ENCODE data around the gene GABPB2. TPM values are rescaled to one million over a fixed set of nuclear protein-coding genes. Genes with fewer than 3 reads are reported as not detected.
A peak's percentile ranks its signal among the peaks of the same experiment; 100 is the strongest.

Gene GABPB2
- 6.4 and 6.9 TPM in 2 replicates for total RNA-seq (2014; rRNA removed)
- percentile 47 among the genes with signal in this experiment for Bru-seq, nascent RNA
- BruChase-seq, experiment 1, labeled RNA remaining after a 6-hour chase: percentile 59 among the genes with signal in this experiment
- BruChase-seq, experiment 2, labeled RNA remaining after a 2-hour chase: percentile 56 among the genes with signal in this experiment
- long read RNA-seq, full-length matches to known transcripts: 1 of 8 reads
- long read RNA-seq, partial matches to known transcripts: 1 of 8 reads
- long read RNA-seq, other reads (novel, unspliced or antisense): 6 of 8 reads

DNA sequence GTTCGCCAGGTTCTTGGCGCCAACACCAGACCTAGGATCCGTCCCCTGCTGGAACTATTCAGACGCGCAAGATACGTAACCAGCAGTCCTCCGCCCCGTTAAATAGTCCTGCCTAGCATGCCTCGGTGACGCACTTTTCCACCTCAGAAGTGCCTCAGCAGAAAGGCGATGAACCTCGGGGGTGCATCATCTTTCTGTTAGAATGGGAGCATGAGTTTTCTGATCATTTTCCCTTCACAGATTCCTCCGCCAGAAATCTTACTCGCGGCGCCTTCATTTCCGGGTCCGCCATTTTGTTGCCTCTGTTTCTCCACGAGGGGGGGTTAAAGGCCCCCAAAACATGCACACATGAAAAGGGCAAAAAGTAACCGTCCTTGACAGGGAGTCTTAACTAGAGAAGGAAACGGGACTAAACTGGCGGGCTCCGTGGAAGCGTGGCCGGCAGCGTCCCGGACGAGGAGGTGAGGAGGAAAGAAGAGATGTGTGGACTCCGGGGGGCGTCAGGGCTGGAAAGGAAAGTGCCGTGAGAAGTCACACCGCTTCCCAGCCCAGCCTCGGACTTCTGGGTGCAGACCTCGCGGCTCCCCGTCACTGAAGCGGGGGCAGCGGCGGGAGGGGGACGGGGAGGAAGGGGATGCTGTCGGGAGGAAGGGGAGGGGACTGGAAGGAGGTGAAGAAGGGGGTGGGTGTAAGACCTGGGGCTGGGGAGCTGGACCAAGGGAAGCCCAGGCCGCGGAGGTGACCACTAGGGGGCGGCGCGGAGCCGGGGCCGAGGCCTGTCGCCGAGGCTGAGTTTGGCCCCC is at the start of gene GABPB2:
Gene GABPB2 (plus strand): TSS at position 288 of the 803 bp plus-strand sequence. CDS start 17,429 bp downstream, outside the sequence.
- intact Hi-C loops (cut with micrococcal nuclease): loop anchor here (1.0 kb wide), 1 partner anchor 10 kb away; the partner anchor contains the start of gene MLLT11
- DNase-seq (peak; percentile 91), ATAC-seq (peak; percentile 93)
- Histone ChIP-seq H3K27ac (ENCODE audit: low read length) (peak within 1 kb of the TSS; percentile 86), H3K4me3 (ENCODE audit: low read length) (peak within 1 kb of the TSS; percentile 88), H3K27me3 (ENCODE audit: low read length) (no peaks in the 10 kb centered on the region), H3F3A (ENCODE audit: low read length, unreplicated experiment) (peaks cover 16% of the 10 kb centered on the region), H3K9me3 (ENCODE audit: low read length) (no peaks in the 10 kb centered on the region), H2AFZ (ENCODE audit: low read length) (peak within 1 kb of the TSS; percentile 99), H3K4me1 (ENCODE audit: insufficient read depth, low read length) (peaks cover 14% of the 10 kb centered on the region), H3K79me2 (ENCODE audit: low read length) (peaks cover 12% of the 10 kb centered on the region), H3K9ac (ENCODE audit: low read length) (peak within 1 kb of the TSS; percentile 94), H3K9me2 (replicated peaks; ENCODE audit: low read length) (no peaks in the 10 kb centered on the region), H3K4me2 (ENCODE audit: low read length) (peak within 1 kb of the TSS; percentile 95), H4K20me1 (ENCODE audit: low read length) (no peaks in the 10 kb centered on the region), H3K36me3 (ENCODE audit: low read depth, low read length) (no peaks in the 10 kb centered on the region)
- BruUV-seq (replicated peaks): TSS peak; percentile 80
- ChIA-PET POLR2A (ENCODE audit: unreplicated experiment) (interaction anchor here (0.5 to 1.0 kb wide), 2 partner anchors 64 to 119 kb away, joined by 3 to 4 read pairs; partner anchors contain the start of genes MINDY1 and VPS72), CTCF (interaction anchor here (1.0 kb wide), 3 partner anchors 13 to 29 kb away, joined by 3 to 5 read pairs (median 5); no protein-coding TSS in a partner anchor)
- TF ChIP-seq EZH2 (IDR thresholded peaks at IDR 0.05; ENCODE audit: low read length, unreplicated experiment) (no peak), EZH2phosphoT487 (IDR thresholded peaks at IDR 0.05; ENCODE audit: borderline replicate concordance, low read length) (no peak)
- TF ChIP-seq, protein P1, sequence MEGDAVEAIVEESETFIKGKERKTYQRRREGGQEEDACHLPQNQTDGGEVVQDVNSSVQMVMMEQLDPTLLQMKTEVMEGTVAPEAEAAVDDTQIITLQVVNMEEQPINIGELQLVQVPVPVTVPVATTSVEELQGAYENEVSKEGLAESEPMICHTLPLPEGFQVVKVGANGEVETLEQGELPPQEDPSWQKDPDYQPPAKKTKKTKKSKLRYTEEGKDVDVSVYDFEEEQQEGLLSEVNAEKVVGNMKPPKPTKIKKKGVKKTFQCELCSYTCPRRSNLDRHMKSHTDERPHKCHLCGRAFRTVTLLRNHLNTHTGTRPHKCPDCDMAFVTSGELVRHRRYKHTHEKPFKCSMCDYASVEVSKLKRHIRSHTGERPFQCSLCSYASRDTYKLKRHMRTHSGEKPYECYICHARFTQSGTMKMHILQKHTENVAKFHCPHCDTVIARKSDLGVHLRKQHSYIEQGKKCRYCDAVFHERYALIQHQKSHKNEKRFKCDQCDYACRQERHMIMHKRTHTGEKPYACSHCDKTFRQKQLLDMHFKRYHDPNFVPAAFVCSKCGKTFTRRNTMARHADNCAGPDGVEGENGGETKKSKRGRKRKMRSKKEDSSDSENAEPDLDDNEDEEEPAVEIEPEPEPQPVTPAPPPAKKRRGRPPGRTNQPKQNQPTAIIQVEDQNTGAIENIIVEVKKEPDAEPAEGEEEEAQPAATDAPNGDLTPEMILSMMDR (conservative IDR thresholded peaks at IDR 0.05; ENCODE audit: low read depth, low read length): peak; percentile 85

- Histone ChIP-seq H3K36me3 (ENCODE audit: low read depth, low read length) (peaks cover 14% of the 10 kb centered on the region), H3K4me2 (ENCODE audit: low read length) (no peak overlapping the region), H3K4me3 (ENCODE audit: low read length) (no peak overlapping the region), H3F3A (ENCODE audit: low read length, unreplicated experiment) (no peaks in the 10 kb centered on the region), H3K27me3 (ENCODE audit: low read length) (no peaks in the 10 kb centered on the region), H3K9me3 (ENCODE audit: low read length) (no peaks in the 10 kb centered on the region), H2AFZ (ENCODE audit: low read length) (no peak overlapping the region), H4K20me1 (ENCODE audit: low read length) (no peaks in the 10 kb centered on the region), H3K9ac (ENCODE audit: low read length) (no peak overlapping the region), H3K27ac (ENCODE audit: low read length) (no peak overlapping the region), H3K79me2 (ENCODE audit: low read length) (no peaks in the 10 kb centered on the region), H3K9me2 (replicated peaks; ENCODE audit: low read length) (no peaks in the 10 kb centered on the region), H3K4me1 (ENCODE audit: insufficient read depth, low read length) (no peaks in the 10 kb centered on the region)
- ATAC-seq (peak; percentile 91), DNase-seq (peak; percentile 75)
- CTCF ChIA-PET: interaction anchor here (0.6 to 2.2 kb wide), 4 partner anchors 24 to 251 kb away, joined by 3 to 8 read pairs (median 4); no protein-coding TSS in a partner anchor
- POLR2A ChIA-PET (ENCODE audit: unreplicated experiment): interaction anchor here (0.6 to 0.9 kb wide), 2 partner anchors 24 to 34 kb away, joined by 3 read pairs; no protein-coding TSS in a partner anchor
- TF ChIP-seq, protein P1 (conservative IDR thresholded peaks at IDR 0.05; ENCODE audit: low read depth, low read length): peak; percentile 95
- TF ChIP-seq EZH2phosphoT487 (IDR thresholded peaks at IDR 0.05; ENCODE audit: borderline replicate concordance, low read length): no peak
- intact Hi-C loops (cut with micrococcal nuclease): loop anchor here (10.0 kb wide), 1 partner anchor 130 kb away; the partner anchor contains the start of gene TNFAIP8L2
- BruUV-seq (replicated peaks): no TSS peak
Observed at GRCh38 chr1:151024540-151025146, 45.9 kb upstream of the GABPB2 start.

Measured in PC-3 (cell line).